Left ventricle myocardium superior (tissue), 1 donor: ENCODE measurements around the gene RBFOX1. TPM values are rescaled to one million over a fixed set of nuclear protein-coding genes. Genes with fewer than 3 reads are reported as not detected.

Source experiments
- ATAC-seq: fragments of 200-7000 bp; cut with Tn5 transposase; one replicate; pipeline ENCODE4 v1.9.1; 2020; ENCODE audit warnings: mild to moderate bottlenecking, moderate library complexity
- DNase-seq: peaks from one replicate; pipeline ENCODE4 v3.0.0-alpha.2; 2020
- intact Hi-C: fragments of 100-400 bp; cut with micrococcal nuclease; formaldehyde crosslinking; loops from one replicate; pipeline ENCODE4 v1.11.0; 2022
- total RNA-seq: library from RNA; stranded (reverse); fragmentation: NEBNext Ultra II Directional; extraction: Animal tissue kit (Norgen Biotek cat#: 25700); gene quantifications from one replicate; pipeline ENCODE4 v1.2.1, GENCODE V29; 2021
- donor health status: DM: no; HTN: yes; CAD: no; lungs with severe emphysema.

RBFOX1 gene
- total RNA-seq, 1 donor from 2014 or later: 79.4 TPM

- no peak for DNase-seq
- intact Hi-C loops: no loop called here
- ATAC-seq: no peak
Measured at GRCh38 chr16:7614021-7614795, 281.6 kb downstream of the RBFOX1 start.

- no peak for ATAC-seq
- intact Hi-C loops: no loop called here
Measured at GRCh38 chr16:7615565-7615964, 282.9 kb downstream of the RBFOX1 start.

GRCh38 chr16:7624871-7625766 is 292.5 kb downstream of the RBFOX1 start:
- ATAC-seq (no peak), DNase-seq (no peak)
- intact Hi-C loops: no loop called here

More at GRCh38 chr16:7615565-7615964, 282.9 kb downstream of the RBFOX1 start:
- no peak for DNase-seq

DNA sequence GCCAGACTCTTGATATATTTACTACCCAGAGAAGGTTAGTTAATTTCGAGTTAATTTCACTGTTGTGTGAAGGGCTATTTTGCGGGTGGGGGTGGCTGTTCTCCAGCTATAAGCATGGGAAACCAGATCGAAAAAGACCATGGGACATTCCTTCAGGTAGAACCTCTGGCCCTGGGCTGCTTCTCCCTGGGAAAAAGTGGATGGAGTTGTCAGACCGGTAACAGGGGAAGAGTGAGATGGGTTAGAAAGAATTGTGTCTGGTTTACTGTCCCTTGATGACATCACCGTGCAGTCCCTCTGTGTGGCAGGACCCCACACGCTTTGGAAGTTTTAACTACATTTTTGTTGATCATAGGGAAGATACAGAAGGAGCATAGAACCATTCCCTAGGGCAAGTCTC is 296.3 kb downstream of the RBFOX1 start:
- no peak for ATAC-seq
- intact Hi-C loops: no loop called here
- no peak for DNase-seq

GRCh38 chr16:7629571-7629970 is 296.9 kb downstream of the RBFOX1 start:
- intact Hi-C loops: no loop called here

GRCh38 chr16:7637446-7637845 is 304.8 kb downstream of the RBFOX1 start:
- DNase-seq: no peak
- ATAC-seq: no peak
- intact Hi-C loops: no loop called here

More at GRCh38 chr16:7629571-7629970, 296.9 kb downstream of the RBFOX1 start:
- DNase-seq: no peak
- ATAC-seq: no peak

DNA sequence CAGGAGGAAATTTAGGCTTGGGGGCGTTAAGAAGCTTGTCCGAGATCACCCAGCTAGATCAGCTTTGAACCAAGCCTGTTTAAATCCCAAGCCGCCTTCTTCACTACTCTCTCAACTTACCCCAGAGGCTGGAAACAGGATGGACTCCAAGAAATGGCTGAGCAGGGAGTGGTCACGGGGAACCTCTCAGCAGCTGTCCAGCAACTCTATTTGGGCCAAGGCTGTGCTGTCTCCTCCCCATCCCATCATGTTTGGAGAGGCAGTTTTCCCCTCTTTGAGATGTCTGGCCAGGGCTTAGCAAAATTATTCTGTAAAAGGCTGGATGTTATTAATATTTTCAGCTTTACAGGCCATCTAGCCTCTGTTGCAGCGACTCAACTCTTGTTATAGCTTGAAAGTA is 305.7 kb downstream of the RBFOX1 start:
- intact Hi-C loops: no loop called here
- DNase-seq (no peak), ATAC-seq (no peak)

GRCh38 chr16:7640334-7640733 is 307.7 kb downstream of the RBFOX1 start:
- intact Hi-C loops: no loop called here
- ATAC-seq (no peak), DNase-seq (no peak)

- DNase-seq: no peak
- ATAC-seq: no peak
- intact Hi-C loops: no loop called here
Measured at GRCh38 chr16:7644176-7644575, 311.5 kb downstream of the RBFOX1 start.

- no peak for ATAC-seq
Measured at GRCh38 chr16:7644811-7645210, 312.2 kb downstream of the RBFOX1 start.

DNA sequence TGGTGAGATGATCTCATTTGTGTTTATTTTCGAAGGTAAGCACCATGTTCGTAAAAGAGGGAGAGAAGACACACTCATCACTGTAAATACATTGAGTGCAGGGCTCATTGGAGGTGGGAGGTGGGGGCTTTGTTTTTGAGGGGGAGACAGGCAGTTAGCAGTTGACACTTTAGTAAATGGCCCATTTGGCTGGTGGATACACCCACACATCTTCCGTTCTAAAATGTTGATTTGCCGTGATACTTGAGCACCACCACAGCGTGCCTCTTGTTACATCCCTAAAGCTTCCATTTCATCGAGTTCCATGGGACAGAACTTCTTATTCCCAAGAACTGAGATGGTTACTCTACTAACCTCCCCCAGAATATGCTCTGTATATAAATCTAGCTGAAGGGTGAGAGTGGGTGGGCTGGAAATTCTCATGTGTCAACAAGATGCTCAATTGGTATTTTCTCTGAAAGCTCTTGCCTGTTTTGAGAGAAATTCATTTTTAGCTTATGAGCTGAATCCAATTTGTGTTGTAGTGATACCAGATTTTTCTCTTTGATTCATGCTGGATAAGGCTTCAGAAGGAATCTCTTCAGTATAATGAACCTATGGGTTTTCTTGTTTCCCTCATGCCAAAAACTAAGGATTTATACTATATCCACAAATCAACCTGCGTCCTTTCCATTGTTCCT is 314.3 kb downstream of the RBFOX1 start:
- ATAC-seq (no peak), DNase-seq (no peak)
- intact Hi-C loops: no loop called here

More at GRCh38 chr16:7644811-7645210, 312.2 kb downstream of the RBFOX1 start:
- intact Hi-C loops: no loop called here
- DNase-seq: no peak

DNA sequence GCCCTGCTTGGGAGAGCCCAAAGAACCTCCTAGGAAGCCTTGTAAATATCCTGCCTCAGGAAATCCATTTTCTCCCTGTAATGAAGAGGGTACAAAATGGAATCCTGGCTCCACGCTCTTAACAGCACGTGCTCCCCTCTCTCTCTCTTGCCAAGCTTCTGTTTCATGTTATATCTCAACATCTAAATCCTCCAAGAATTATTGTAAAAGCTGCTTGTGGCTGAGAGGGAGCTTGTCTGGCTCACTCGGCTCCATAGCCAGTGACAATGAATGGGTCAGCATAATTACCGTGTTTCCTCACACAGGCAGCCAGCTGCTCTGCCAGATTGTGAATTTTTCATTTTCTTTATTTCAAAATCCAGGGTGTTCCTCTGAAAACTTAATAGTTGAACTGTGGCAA is 317.8 kb downstream of the RBFOX1 start:
- no peak for ATAC-seq
- DNase-seq: no peak
- intact Hi-C loops: no loop called here

GRCh38 chr16:7651803-7652570 is 319.3 kb downstream of the RBFOX1 start:
- DNase-seq (no peak), ATAC-seq (no peak)
- intact Hi-C loops: no loop called here

GRCh38 chr16:7653746-7654461 is 321.3 kb downstream of the RBFOX1 start:
- DNase-seq (no peak), ATAC-seq (no peak)
- intact Hi-C loops: no loop called here

DNA sequence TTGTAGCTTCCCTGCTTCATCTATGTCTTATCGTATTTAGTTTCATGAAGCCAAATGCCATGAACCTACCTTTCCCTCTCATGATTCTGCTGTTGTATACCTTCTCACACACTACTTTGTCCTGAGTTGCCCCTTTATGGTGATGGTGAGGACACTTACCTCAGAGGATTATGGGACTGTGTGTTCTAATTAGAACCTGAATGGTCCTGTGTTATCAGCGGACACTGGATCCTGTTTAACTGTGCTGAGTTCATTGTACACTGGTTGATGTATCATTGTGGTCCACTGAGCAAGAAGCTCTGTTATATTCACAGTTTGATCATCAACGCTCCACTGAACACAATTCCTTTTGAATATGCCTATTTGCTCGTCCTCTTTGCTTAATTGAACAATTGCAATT is 343.0 kb downstream of the RBFOX1 start:
- ATAC-seq (no peak), DNase-seq (no peak)
- intact Hi-C loops: no loop called here

- intact Hi-C loops: no loop called here
- ATAC-seq: no peak
- DNase-seq: no peak
Measured at GRCh38 chr16:7680296-7680695, 347.7 kb downstream of the RBFOX1 start.

GRCh38 chr16:7688811-7689210 is 356.2 kb downstream of the RBFOX1 start:
- DNase-seq (no peak), ATAC-seq (no peak)
- intact Hi-C loops: no loop called here

DNA sequence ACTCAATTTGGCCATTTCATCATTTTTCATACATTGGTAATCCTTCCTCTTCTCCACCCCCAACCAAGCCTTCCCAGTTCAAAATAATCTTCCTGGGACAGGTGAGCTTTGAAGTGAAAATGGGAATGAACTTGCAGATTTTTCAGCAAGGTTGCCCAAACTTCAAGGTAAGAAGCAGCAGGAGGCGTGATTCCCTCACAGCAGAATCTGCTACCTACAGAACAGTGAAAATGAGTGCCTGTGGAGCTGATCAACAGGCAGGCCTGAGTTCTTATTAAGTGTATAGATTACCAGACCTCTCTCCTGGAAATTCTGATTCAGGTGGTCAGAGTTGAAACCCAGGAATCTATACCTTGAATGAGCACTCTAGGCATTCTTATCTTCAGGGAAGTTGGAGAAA is 356.6 kb downstream of the RBFOX1 start:
- DNase-seq (no peak), ATAC-seq (no peak)
- intact Hi-C loops: no loop called here
